Daoy (cell line): ENCODE data around the gene CLCNKB. TPM values are rescaled to one million over a fixed set of nuclear protein-coding genes. Genes with fewer than 3 reads are reported as not detected.

Source experiments
- DNase-seq: peaks from one replicate; pipeline ENCODE4 v3.0.0-alpha.2; 2015; ENCODE audit warnings: low read depth
- total RNA-seq: library from RNA; depleted of rRNA; stranded (reverse); fragments of >200 nt; shearing (Covaris generic); gene quantifications from 2 replicates; pipeline ENCODE4 v1.2.3, GENCODE V29; 2014

Gene CLCNKB
- total RNA-seq, 1 experiment from 2014 or later = 0.11 TPM

DNA sequence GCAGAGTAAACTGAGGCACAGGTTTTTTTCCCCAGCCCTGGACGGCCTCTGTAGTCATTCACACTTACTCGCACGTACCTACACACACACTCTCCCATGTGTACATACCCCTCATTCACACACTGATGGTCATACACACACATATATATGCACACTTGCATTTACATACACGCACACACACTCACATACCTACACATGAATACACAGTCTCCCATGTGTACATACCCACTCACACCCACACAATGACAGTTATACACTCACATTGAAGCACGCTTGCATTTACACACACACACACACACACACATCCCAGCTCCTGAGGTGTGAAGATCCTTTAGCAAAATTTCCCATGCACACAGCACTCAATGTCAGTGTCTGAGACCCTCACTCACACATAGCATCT lies 30.6 kb downstream of the CLCNKB start:
- DNase-seq = no peak

DNA sequence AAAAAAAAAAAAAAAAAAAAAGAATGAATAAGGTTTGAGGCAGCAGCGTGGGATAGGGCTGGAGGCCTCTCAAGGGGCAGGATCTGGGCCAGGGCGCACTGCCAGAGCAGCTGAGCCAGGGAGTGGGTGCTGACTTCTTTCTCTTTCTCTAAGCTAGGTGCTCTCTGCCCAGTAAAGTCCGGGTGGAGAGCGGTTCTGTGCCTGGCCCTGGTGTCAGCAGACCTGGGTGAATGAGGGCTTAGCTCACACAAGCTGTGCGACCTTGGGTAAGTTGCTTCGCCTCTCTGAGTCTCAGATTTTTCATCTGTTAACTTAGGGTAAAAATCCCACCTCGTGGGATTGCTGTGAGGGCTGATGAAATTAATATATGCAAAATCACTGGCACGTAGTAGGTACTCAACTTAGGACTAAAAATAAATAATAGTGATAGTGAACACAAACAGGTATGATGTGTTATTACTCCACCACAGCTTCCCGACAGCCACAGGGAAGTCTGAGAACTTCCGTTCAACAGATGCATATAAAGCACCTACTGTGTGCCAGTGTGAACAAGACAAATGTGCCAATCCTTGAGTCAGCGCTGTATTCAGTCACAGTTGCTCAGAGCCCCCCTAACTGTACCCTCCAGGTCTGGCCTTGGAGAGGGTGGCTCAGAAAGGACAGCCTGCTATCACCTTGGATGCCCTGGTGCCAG lies 31.9 kb downstream of the CLCNKB start:
- DNase-seq = peak; percentile 83

DNA sequence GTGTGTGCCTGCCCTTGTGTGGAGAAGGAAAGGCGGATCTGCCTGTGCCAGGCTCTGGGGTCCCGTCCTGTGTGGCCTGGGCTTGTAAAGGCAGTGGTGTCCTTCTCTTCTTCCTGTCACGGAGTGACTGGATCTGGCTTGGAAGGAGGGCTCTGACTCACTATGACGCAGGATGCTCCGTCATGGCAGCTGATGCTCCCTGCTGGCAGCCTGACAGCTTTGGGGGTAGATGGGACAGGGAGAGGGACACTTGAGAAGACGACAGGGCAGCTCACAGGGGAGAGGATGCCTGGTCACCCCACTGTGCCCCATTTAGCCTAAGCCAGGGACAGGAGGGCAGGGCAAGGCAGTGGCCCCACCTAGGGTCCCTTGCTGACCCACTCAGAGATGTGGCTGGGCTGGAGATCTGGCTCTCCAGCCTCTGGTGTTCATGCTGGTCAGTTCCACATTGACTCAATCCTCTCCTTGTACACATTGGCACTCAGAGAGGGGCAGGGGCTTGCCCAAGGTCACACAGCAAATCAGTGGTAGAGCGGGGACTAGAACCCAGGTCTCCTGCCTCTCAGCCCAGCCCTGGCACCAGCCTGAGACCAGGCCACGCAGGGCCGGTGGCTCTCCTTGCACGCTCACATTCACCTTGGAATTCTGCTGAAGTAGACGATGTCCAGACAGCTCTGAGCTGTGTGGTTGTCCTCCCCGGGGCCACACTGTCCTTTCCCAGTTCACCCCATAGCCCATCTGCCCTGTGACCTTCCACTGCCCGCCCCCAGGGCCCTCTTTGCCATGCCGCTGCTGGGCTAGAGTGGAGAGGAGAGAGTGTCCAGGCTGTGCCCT lies 32.7 kb downstream of the CLCNKB start:
- DNase-seq = peak; percentile 94

DNA sequence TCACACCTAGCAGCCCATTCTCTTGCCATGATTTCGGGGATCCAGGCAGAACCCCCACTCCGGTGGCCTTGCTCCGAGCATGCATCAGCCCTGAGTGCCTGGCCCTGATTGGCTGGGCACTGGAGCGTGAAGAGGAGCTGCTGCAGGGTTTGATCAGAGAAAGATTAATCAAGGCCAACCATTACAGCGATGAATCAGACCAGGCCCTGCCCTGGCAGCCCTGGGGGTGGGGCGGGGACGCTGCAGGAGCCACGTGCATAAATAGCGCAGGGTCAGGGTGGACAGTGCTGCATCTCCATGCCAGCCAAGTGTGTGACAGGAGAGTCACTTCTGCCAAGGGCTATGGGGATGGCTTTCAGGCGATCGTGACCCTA lies 33.3 kb downstream of the CLCNKB start:
- peak; percentile 82 for DNase-seq

DNA sequence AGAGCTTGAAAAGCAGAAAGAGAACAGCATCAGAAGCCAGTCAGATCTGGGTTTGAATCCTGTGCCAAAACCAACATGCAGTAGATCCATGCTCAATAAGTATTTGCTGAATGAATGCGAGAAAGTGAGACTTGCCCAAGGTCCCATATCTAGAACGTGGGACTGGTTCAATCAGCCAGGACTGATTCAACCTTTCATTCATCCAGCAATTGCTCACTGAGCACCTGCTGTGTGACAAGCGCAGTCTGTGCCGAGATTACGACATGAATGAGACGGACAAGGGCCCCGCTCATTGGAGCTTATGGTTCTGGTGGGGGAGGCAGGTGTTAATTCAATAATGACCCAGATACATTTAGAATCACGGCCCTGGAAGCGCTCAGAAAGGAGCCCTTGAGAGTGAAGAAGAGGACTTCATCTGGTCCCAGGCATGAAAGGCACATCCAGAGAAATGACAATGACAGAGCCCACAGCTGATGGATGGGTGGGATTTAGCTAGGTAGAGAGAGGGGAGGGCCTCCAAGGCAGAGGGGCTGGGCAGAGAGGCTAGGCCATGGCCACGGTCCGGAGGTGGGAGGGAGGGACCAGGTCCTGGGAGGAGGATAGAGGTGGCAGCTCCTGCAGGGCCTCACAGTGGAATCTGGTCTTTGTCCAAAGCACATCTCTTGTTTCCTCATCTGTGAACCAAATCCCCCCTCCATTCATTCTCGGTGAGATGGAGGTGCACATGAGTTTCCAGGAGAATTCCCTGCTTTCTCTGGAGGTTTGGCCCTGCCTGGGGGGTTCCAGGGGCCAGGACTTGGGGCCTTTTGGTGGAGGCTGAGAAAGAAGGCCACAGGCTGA lies 34.0 kb downstream of the CLCNKB start:
- no peak for DNase-seq

DNA sequence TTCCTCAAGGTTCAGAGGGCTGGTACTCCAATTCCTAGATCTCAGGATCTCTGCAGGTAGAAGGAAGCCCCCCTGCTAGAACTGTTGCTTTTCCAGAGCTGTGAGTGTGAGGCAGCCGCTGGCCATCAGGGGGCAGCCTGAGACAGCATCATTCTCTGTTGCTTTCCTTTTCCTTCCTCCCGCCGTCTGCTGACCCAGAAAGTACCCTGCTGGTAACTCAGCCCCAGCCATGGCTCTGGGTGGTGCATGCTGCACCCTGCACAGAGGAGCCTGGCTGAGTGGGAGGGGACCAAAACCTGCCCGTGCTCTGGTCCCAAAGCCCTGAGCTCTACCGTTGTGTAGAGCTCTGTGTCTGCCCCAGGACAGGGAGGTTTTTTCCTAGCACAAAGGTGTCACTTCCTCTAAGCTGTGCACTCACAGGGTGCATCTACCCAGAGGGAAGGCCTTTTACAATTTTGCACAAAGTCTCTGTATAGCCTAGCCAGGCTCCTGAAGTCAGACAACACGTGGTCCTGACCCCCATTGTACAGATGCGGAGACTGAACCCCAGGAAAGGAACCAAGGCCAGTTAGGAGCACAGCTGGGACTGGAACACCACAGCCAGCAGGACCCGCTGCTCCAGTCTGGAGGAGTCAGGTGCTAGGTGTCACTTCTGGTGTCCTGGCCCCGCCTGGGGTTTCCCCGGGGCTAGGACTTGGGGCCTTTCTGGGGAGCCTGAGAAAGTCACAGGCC lies 35.5 kb downstream of the CLCNKB start:
- peak; percentile 86 for DNase-seq

DNA sequence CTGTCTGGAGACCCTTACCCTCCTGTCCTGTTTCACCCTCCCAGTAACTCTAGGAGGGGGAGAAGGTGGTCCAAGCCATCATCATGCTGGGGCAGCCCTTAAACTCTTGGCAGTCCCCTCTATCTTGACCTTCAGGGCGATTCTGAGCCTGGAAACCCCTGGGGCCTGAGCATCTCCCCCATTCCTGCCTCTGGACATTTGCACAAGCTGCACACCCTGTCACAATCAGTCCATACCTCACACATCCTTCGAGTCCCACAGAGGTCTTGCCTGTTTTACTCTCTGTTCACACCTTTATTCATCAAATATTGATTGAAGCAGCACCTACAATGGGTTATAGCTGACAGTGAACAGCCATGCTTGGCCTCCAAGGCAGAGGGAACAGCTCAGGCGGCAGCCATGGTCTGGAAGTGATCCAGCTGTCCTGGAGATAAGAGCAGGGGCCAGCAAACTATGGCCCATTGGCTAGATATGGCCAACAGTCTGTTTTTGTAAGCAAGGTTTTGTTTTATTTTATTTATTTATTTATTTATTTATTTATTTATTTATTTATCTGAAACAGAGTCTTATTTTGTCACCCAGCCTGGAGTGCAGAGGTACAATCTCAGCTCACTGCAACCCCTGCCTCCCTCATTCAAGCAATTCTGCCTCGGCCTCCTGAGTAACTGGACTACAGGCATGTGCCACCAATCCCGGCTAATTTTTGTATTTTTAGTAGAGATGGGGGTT lies 37.0 kb downstream of the CLCNKB start:
- DNase-seq = no peak

DNA sequence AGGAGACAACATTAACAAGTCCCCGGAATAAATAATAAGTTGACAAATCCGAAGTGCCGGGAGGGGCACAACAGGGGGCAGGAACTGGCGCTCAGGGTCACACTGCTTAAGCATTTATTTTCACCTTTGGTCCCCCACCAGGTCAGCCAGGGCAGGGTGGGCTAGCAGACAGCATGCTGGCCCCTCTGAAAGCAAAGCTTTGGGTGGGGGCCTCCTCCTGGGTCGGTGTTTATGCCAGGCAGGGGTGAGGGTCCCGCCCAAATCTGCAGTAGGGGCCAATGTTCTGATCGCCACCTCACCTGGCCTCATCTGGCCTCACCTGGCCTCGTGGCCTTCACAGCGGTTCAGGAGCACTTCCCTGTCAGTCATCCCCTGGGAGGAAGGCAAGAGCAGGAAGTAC lies 38.1 kb downstream of the CLCNKB start:
- no peak for DNase-seq

DNA sequence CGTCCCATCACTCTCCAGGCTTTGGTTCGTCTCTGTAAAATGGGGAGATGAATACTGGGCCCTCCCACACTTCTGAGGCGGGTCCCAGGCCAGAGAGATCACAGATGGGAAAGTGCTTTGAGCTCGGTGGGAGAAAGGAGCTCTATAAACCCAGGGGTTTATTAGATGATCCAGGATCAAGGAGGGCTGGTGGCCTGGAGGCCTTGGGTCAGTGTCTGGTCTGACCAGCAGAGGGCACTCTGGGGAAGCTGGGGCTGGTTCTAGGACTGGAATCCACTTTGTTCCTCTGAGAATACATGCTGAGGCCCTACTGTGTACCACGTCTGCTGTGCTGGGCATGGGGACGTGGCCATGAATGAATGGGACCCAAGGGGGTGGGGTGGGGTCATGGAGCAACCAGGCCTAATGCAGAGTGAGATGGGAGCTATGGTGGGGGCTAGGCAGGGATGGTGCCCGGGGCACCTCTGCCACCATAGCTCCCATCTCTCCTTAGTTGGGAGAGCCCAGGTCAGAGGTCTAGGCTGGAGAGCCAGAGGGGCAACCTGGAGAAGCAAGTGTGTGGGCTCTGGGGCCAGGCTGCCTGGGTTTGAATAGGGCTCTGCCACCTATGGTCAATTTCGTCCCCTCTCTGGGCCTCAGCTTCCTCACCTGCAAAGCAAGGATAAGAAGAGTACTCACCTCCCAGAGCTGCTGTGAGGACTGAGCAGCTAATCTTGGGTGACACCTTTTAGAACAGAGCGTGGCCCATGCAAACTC lies 38.9 kb downstream of the CLCNKB start:
- peak; percentile 77 for DNase-seq

DNA sequence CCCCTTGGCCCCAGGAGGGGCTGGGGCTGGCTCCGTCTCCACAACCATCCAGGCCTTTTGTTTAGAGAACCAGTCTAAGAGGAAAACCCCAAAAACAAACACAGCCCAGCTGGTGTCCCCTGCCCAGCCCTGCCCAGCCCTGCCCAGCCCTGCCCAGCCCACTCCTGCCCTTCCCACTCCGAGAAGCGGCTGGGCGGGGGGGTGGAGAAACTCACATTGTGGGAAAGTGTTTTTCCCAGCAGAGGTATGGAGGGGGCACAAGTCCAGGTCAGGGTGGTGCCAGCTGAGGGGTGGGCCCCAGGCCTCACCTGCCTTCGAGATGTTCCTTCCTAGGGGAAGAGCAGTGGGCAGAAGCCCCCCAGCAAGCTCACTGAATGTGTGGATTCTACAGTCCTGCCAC lies 39.9 kb downstream of the CLCNKB start:
- no peak for DNase-seq

DNA sequence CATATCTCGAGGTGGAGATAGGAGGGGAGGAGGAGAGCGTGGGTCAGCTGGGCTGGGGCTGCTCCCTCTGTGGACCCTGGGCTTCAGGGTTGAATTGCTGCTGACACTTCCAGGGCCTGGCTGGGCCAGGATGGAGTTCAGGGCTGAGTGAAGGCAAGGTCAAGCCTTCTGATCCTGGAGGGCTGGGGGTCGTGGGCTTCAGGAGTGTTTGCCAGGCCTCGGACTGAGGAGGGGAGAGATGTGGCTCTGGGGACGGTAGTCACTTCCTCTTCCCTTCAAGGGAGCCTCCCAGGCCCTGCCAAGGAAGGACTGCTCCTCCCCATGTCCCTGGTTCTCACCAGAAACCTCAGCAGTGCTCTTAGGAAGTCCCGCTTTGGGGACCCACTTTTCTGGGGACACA lies 41.9 kb downstream of the CLCNKB start:
- no peak for DNase-seq

DNA sequence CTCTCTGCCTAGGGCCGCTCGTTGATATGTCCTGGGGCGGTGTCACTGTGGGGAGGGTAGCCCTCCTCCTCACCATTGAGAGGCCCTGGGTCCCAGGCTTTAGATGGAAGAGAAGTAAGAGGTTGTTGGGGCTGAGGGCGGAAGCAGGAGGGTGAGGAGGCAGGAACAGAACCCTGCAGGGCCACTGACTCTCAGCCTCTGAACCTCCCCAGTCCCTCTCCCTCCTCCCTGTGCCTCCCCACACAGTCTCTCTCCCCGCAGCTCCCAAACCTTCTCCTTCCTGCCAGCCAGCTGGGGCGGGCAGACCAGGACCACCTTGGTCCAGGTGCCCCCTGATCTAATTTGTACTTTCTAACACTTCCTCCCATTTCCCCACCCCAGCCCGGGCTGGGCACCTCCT lies 44.2 kb downstream of the CLCNKB start:
- DNase-seq = no peak

DNA sequence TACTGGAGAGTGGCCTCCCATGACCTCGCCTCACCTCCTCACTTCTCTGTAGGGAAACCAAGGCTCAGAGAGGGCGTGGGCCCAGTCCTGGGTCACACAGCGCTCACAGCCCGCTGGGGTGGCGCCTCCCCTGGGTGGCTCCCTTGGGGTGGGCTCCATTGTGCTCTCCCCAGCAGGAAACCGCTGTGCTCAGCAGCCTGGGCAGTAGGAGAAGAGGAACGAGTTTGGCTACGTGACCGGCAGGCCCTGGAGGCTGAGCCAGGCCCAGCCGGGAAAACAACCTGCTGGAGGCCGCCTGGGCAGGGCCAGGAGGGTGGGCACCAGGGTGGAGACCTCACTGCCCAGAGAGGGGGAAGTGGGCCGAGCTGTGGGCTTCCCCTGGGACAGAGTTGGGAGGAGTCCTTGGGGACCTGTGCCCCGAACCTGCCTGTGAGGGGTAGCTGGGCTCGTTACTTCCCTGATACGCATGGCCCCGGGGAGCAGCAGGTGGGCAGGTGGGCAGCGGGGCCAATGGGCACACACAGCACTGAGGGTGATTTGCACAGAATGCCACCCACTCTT lies 44.8 kb downstream of the CLCNKB start:
- no peak for DNase-seq

DNA sequence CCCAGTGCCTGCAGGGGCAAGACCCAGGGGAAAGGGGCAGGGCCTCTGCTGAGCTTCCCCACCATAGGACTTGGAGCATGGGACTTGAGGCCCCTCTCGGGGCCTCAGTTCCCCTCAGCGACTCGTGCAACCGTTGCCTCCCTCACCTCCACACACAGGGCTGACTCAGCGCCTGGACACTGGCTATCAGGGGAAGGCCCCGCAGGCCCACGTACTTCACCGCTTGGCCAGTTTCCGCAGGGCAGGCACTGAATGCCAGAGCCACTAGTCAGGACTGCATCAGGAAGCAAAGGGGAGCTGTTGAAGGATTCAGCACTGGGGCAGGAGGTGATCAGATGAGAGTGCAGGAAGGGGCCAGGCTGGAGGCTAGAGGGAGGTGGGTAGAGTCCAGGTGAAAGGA lies 45.4 kb downstream of the CLCNKB start:
- DNase-seq = peak; percentile 76

DNA sequence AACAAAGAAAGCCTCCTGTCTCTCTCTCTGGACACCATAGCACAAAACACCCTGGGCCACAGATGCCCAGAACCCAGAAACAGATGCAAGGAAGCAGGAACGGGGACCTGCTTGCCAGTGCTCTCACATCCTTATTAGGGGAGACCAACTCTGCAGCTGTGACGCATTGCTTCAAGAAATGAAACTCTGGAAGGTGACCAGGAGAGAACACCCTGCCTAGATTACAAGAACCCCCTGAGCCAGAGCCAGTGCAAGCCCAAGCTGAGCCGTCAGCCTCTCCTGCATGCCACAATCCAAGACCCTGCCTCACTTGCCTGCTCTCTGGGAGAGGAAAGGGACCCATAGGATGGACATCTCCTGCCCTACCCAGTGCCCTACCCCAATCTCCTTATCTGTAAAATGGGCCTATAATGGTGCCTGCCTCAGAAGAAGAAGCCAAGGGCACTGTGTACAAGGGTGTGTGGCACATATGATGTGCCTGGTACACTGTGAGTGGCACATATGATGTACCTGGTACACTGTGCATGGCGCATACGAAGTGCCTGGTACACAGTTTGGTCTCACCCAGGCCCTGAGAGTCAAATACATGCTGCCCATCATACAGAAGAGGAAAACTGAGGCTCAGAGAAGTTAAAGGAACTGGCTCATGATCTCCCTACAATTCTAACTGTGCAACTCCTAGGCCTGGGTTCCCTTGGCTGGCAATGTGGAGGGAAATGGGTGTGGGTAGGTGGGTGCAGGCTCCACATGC lies 46.7 kb downstream of the CLCNKB start:
- no peak for DNase-seq

DNA sequence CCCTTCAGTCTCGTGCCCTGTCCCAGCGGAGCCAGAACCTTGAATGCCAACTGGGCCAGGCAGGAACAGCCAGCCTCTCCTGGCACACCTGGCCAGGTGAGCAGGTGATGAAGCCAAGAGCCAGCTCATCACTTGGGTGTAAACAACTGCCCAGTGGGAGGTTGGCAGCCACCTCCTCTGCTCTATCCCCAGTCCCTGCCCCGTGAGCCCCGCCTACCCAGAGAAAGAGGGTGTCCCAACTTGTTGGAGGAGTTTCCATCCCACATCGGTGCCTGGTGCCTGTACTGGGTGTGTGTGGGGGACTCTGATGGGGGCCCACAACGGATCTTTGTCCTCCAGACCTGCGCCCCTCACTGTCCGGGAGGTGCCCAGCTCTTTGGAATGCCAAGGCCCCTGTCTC lies 47.7 kb downstream of the CLCNKB start:
- no peak for DNase-seq

DNA sequence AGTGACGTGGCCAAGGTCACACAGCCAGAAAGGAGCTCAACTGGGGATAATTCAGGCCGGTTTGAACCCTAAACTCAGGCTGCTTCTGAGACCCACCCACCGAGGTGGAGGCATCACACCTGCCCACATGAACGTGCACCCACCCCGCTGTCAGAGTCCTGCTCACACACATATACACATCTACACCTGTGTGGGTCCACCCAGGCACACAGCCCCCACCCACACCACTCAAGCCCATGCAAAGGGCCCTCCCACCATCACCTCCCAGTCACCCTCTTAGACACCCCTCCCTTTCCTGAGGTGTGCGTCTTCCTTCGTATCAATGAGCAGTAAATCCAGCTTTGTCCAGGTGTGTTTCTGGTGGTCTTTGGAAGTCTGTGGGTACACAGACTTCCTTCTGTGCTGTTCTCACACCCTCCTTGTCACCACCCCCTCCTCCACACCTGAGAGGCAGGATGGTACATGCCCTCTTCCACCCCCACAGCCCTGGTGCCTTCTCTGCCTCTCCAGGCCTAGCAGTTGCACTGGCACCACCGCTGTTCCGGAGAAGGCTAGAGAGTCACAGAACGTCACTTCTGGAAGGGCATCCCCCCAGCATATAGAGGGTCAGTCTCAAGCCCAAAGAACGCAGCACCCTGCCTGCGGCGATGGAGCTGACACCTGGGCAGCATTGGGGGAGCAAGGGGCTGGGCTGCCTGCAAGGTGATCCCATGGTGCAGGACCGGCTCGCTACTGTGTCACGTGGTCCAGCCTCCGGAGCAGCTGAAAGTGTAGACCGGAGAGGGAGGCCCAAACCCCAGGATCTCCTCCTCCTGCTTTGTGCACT lies 48.7 kb downstream of the CLCNKB start:
- no peak for DNase-seq

DNA sequence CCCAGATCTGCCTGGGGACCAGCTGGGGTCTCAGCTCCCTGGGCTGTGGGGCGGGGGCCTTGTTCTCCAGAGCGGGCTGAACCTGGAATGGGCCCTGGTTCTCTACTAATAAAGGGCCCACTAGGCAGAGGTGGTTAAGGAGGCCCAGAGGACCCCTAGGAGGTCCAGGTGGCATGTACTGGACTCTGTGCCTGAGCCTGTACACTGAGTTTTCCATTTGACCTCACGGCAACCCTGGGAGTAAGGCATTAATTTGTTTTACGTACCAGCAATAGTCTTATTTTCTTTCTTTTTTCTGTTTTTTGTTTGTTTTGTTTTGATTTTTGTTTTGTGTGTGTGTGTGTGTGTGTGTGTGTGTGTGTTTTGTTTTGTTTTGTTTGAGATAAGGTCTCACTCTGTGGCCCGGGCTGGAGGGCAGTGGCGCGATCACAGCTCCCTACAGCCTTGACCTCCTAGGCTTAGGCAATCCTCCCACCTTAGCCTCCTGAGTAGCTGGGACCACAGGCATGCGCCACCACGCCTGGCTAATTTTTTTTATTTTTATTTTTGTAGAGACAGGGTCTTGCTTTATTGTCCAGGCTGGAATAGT lies 49.4 kb downstream of the CLCNKB start:
- no peak for DNase-seq
